HEK293 (cell line): ENCODE results near the gene OR2H1.

Source experiments
- BCL11B ChIP-seq: fragments of 450-650 bp; formaldehyde crosslinking; IDR thresholded peaks from 2 replicates; pipeline ENCODE4 v1.5.1; 2016; ENCODE audit warnings: low read depth, missing biosample characterization, missing genetic modification characterization
- CTCF ChIP-seq: fragments of 450-650 bp; formaldehyde crosslinking; IDR thresholded peaks from 2 replicates; pipeline ENCODE4 v1.5.1; 2016; ENCODE audit warnings: missing biosample characterization, missing genetic modification characterization
- ELK4 ChIP-seq: IDR thresholded peaks from 2 replicates; pipeline ENCODE4 v1.6.1; 2011; ENCODE audit warnings: mild to moderate bottlenecking, low read depth, low read length, borderline replicate concordance
- GLI4 ChIP-seq: fragments of 450-650 bp; formaldehyde crosslinking; IDR thresholded peaks from 2 replicates; pipeline ENCODE4 v1.5.1; 2016; ENCODE audit warnings: missing biosample characterization, missing genetic modification characterization
- KLF9 ChIP-seq: fragments of 450-650 bp; formaldehyde crosslinking; IDR thresholded peaks from 2 replicates; pipeline ENCODE4 v1.5.1; 2016; ENCODE audit warnings: missing biosample characterization, missing genetic modification characterization, low read depth
- PRDM6 ChIP-seq: fragments of 450-650 bp; formaldehyde crosslinking; IDR thresholded peaks from 2 replicates; pipeline ENCODE4 v1.5.1; 2017; ENCODE audit warnings: missing biosample characterization, missing genetic modification characterization
- ZBTB48 ChIP-seq: fragments of 450-650 bp; formaldehyde crosslinking; IDR thresholded peaks from 2 replicates; pipeline ENCODE4 v1.5.1; 2016; ENCODE audit warnings: missing biosample characterization, missing genetic modification characterization
- ZNF121 ChIP-seq: fragments of 450-650 bp; formaldehyde crosslinking; IDR thresholded peaks from 2 replicates; pipeline ENCODE4 v1.5.1; 2016; ENCODE audit warnings: missing biosample characterization, missing genetic modification characterization
- ZNF138 ChIP-seq: fragments of 450-650 bp; formaldehyde crosslinking; IDR thresholded peaks from 2 replicates; pipeline ENCODE4 v1.5.1; 2016; ENCODE audit warnings: missing biosample characterization, missing genetic modification characterization, borderline replicate concordance
- ZNF157 ChIP-seq: fragments of 450-650 bp; formaldehyde crosslinking; IDR thresholded peaks from 2 replicates; pipeline ENCODE4 v1.5.1; 2016; ENCODE audit warnings: missing biosample characterization, missing genetic modification characterization
- ZNF184 ChIP-seq: fragments of 450-650 bp; IDR thresholded peaks from 2 replicates; pipeline ENCODE4 v1.5.1; 2018; ENCODE audit warnings: missing biosample characterization, mild to moderate bottlenecking, missing genetic modification characterization
- ZNF274 ChIP-seq, 2 experiments: fragments of 200-500 bp in 1 of 2; fragments of 450-650 bp in 1 of 2; sonication (Bioruptor generic) in 1 of 2; formaldehyde crosslinking in 1 of 2; IDR thresholded peaks; 2 replicates each; pipeline versions ENCODE4 v1.5.1 to v1.6.1; 2014 to 2016; ENCODE audit warnings: borderline replicate concordance in 1 of 2, inconsistent platforms in 1 of 2, low read length in 1 of 2, missing biosample characterization in 1 of 2, missing genetic modification characterization in 1 of 2
- ZNF776 ChIP-seq: fragments of 450-650 bp; formaldehyde crosslinking; IDR thresholded peaks from 2 replicates; pipeline ENCODE4 v1.5.0; 2017; ENCODE audit warnings: missing biosample characterization, missing genetic modification characterization, borderline replicate concordance

GRCh38 chr6:29419516-29419915 lies 37.4 kb upstream of the OR2H1 start:
- no peak for TF ChIP-seq ELK4
- no peak for TF ChIP-seq CTCF (tag by site-specific recombination)
- TF ChIP-seq PRDM6 (tag by site-specific recombination): no peak
- no peak for TF ChIP-seq ZBTB48 (tag by site-specific recombination)
- no peak for TF ChIP-seq BCL11B (tag by site-specific recombination)
- TF ChIP-seq ZNF776 (tag by site-specific recombination): no peak
- TF ChIP-seq ZNF274 (IDR thresholded peaks at IDR 0.05; ENCODE audit: low read length): no peak
- TF ChIP-seq ZNF274 (tag by site-specific recombination; IDR thresholded peaks at IDR 0.05; ENCODE audit: borderline replicate concordance): no peak
- no peak for TF ChIP-seq ZNF157 (tag by site-specific recombination)
- no peak for TF ChIP-seq ZNF184 (tag by site-specific recombination)
- TF ChIP-seq ZNF121 (tag by site-specific recombination): no peak
- TF ChIP-seq ZNF138: no peak
- no peak for TF ChIP-seq KLF9 (tag by site-specific recombination)
- TF ChIP-seq GLI4 (tag by site-specific recombination): no peak
